ENCODE data around the gene BAIAP2. TPM values are rescaled to one million over a fixed set of nuclear protein-coding genes. Genes with fewer than 3 reads are reported as not detected.

The BAIAP2 gene
- total and polyA plus RNA-seq, 2 of the 13 experiments (the other 11 are each of a cell fraction or from before 2014, with no cell fraction given) = 22.5 to 24.0 TPM

DNA sequence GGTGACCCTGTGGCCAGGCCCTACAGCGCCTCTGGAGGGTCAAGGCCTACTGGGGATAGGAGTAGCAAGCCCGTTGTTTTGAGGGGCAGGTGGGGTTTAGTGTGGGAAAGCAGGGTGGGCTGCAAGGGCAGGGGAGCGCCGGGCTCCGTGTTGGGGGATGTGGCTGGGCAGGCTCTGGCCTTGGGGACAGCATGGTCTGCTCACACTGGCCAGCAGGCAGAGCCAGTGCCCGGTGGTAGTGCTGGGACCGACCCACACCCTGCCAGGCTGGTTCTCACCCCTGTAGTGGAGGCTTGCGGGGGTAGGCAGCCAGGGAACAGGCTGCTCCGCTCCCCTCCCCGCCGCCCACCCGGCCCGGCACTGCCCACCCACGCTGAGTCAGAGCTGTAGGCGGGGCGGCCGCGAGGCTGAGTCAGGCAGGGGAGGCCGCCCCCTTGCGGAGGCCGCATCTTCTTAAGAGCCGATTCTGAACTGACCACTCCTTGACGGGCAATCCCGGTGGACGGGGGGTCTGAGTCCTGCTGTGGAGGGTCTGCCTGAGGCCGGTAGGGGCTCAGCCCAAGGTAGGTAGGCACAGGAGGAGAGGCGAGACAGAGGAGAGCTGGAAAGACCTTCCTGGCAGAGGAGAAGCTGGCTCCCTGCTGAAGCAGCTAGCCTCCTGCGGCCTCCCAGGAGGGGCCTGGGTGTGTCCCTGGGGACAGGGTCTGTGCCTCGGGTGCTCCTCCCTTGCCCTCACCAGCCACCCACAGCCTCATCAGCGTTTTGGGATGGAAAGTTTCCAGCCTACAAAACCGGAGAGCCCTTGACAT, 62.4 kb downstream of the BAIAP2 start (continued):
- TF ChIP-seq ZNF891 (CRISPR knock-in tag; IDR thresholded peaks at IDR 0.05) = no peak
- TF ChIP-seq SIN3A (IDR thresholded peaks at IDR 0.05; ENCODE audit: borderline replicate concordance, low read depth, low read length) = no peak
- TF ChIP-seq ZNF296 (CRISPR knock-in tag; conservative IDR thresholded peaks at IDR 0.05) = peak; percentile 72
- TF ChIP-seq RARA (CRISPR knock-in tag; IDR thresholded peaks at IDR 0.05) = no peak
- TF ChIP-seq SOX13 (IDR thresholded peaks at IDR 0.05) = no peak
- peak in 1 of 2 experiments; percentile 39; a peak in 2 of 4 replicates for TF ChIP-seq SOX13 (CRISPR knock-in tag; conservative IDR thresholded peaks at IDR 0.05 in 1 of 2, IDR thresholded peaks at IDR 0.05 in 1 of 2)
- no peak for TF ChIP-seq FOXA1 (IDR thresholded peaks at IDR 0.05)
- 0 out of 2 replicates have a peak, but pooled peaks have one; percentile 2 for TF ChIP-seq FOXA1 (CRISPR knock-in tag; IDR thresholded peaks at IDR 0.05)
- TF ChIP-seq, protein P1, sequence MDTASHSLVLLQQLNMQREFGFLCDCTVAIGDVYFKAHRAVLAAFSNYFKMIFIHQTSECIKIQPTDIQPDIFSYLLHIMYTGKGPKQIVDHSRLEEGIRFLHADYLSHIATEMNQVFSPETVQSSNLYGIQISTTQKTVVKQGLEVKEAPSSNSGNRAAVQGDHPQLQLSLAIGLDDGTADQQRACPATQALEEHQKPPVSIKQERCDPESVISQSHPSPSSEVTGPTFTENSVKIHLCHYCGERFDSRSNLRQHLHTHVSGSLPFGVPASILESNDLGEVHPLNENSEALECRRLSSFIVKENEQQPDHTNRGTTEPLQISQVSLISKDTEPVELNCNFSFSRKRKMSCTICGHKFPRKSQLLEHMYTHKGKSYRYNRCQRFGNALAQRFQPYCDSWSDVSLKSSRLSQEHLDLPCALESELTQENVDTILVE (CRISPR knock-in tag; IDR thresholded peaks at IDR 0.05) = peak; percentile 49; the same call in 1 of the 2 replicates
- 0 out of 4 replicates have a peak, but pooled peaks of 1 of the 2 experiments have one; percentile 67 for TF ChIP-seq KLF16 (CRISPR knock-in tag; IDR thresholded peaks at IDR 0.05)
- peak; percentile 55; the same call in 1 of the 2 replicates for TF ChIP-seq NRL (CRISPR knock-in tag; IDR thresholded peaks at IDR 0.05; ENCODE audit: borderline replicate concordance)
- TF ChIP-seq, protein P2, sequence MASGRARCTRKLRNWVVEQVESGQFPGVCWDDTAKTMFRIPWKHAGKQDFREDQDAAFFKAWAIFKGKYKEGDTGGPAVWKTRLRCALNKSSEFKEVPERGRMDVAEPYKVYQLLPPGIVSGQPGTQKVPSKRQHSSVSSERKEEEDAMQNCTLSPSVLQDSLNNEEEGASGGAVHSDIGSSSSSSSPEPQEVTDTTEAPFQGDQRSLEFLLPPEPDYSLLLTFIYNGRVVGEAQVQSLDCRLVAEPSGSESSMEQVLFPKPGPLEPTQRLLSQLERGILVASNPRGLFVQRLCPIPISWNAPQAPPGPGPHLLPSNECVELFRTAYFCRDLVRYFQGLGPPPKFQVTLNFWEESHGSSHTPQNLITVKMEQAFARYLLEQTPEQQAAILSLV (CRISPR knock-in tag; IDR thresholded peaks at IDR 0.05; ENCODE audit: borderline replicate concordance) = peak; percentile 55; the same call in 1 of the 2 replicates
- TF ChIP-seq, protein P3, sequence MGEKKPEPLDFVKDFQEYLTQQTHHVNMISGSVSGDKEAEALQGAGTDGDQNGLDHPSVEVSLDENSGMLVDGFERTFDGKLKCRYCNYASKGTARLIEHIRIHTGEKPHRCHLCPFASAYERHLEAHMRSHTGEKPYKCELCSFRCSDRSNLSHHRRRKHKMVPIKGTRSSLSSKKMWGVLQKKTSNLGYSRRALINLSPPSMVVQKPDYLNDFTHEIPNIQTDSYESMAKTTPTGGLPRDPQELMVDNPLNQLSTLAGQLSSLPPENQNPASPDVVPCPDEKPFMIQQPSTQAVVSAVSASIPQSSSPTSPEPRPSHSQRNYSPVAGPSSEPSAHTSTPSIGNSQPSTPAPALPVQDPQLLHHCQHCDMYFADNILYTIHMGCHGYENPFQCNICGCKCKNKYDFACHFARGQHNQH (CRISPR knock-in tag; IDR thresholded peaks at IDR 0.05) = peak; percentile 73; the same call in 1 of the 2 replicates
- 0 out of 2 replicates have a peak, but pooled peaks have one; percentile 21 for TF ChIP-seq ZNF788 (CRISPR knock-in tag; IDR thresholded peaks at IDR 0.05; ENCODE audit: borderline replicate concordance)
- TF ChIP-seq, protein P4, sequence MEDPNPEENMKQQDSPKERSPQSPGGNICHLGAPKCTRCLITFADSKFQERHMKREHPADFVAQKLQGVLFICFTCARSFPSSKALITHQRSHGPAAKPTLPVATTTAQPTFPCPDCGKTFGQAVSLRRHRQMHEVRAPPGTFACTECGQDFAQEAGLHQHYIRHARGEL (CRISPR knock-in tag; IDR thresholded peaks at IDR 0.05) = no peak
- 0 out of 2 replicates have a peak, but pooled peaks have one; percentile 16 for TF ChIP-seq ZNF160 (CRISPR knock-in tag; IDR thresholded peaks at IDR 0.05)
- no peak for TF ChIP-seq ZNF614 (CRISPR knock-in tag; IDR thresholded peaks at IDR 0.05; ENCODE audit: borderline replicate concordance)
- TF ChIP-seq, protein P5, sequence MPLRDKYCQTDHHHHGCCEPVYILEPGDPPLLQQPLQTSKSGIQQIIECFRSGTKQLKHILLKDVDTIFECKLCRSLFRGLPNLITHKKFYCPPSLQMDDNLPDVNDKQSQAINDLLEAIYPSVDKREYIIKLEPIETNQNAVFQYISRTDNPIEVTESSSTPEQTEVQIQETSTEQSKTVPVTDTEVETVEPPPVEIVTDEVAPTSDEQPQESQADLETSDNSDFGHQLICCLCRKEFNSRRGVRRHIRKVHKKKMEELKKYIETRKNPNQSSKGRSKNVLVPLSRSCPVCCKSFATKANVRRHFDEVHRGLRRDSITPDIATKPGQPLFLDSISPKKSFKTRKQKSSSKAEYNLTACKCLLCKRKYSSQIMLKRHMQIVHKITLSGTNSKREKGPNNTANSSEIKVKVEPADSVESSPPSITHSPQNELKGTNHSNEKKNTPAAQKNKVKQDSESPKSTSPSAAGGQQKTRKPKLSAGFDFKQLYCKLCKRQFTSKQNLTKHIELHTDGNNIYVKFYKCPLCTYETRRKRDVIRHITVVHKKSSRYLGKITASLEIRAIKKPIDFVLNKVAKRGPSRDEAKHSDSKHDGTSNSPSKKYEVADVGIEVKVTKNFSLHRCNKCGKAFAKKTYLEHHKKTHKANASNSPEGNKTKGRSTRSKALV (CRISPR knock-in tag; IDR thresholded peaks at IDR 0.05) = no peak
- TF ChIP-seq, protein P6, sequence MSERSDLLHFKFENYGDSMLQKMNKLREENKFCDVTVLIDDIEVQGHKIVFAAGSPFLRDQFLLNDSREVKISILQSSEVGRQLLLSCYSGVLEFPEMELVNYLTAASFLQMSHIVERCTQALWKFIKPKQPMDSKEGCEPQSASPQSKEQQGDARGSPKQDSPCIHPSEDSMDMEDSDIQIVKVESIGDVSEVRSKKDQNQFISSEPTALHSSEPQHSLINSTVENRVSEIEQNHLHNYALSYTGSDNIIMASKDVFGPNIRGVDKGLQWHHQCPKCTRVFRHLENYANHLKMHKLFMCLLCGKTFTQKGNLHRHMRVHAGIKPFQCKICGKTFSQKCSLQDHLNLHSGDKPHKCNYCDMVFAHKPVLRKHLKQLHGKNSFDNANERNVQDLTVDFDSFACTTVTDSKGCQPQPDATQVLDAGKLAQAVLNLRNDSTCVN (CRISPR knock-in tag; IDR thresholded peaks at IDR 0.05; ENCODE audit: borderline replicate concordance) = no peak
- no peak; the same call in 1 of the 2 replicates for TF ChIP-seq ZSCAN21 (CRISPR knock-in tag; IDR thresholded peaks at IDR 0.05; ENCODE audit: borderline replicate concordance)
